Sigmoid colon (tissue), 4 donors: ENCODE measurements around the gene WDR26.

Experiments used
- EP300 ChIP-seq, 4 donors: sonication (generic); formaldehyde crosslinking; IDR thresholded peaks; one replicate each; pipeline ENCODE4 v1.6.1; 2017; ENCODE audit warnings: antibody characterized with exemption in 4 of 4
- POLR2A ChIP-seq, 2 donors: fragments of 450-650 bp; IDR thresholded peaks; one replicate each; pipeline ENCODE4 v1.6.1; 2016; ENCODE audit warnings: antibody characterized with exemption in 2 of 2, mild to moderate bottlenecking in 2 of 2, moderate library complexity in 2 of 2
- POLR2AphosphoS5 ChIP-seq, 4 donors: sonication (generic); formaldehyde crosslinking; IDR thresholded peaks; one replicate each; pipeline ENCODE4 v1.6.1; 2017; ENCODE audit warnings: antibody characterized with exemption in 4 of 4
- TF ChIP-seq, protein P1 (sequence below), 4 experiments: fragments of 450-650 bp in 3 of 4; fragments of 200-600 bp in 1 of 4; IDR thresholded peaks; one replicate each; pipeline ENCODE4 v1.5.1; 2016 to 2019; ENCODE audit warnings: antibody characterized with exemption in 4 of 4, mild to moderate bottlenecking in 3 of 4, moderate library complexity in 2 of 4

DNA sequence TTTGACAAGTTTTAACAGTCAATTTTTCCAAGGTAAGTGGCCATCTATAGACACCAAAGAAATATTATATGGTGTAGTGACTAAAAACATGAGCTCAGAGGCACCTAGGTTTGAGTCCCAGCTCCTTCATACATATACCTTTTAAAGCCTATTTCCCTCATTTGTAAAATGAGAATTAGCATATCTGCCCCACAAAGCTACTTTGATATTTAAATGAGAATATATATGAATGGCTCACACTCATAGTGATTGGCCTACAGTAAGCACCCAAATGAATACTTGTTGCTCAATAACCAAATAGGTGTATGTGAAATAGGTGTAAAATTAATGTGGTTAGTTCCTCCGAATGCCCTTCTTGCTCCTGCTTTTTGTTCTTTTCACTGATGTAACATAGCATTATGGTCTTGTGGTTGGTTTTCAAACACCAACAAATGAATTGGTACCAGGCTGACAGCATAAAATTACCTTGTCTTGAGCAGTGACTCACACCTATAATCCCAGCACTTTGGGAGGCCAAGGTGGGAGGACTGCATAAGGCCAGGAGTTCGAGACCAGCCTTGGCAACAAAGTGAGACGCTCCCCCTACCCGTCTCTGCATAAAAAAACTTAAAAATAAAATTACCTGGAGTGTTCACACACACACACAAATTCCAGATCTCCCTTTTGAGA lies 52.6 kb downstream of the WDR26 start:
- TF ChIP-seq EP300 (IDR thresholded peaks at IDR 0.05) (no peak), POLR2A (IDR thresholded peaks at IDR 0.05) (no peak), POLR2AphosphoS5 (IDR thresholded peaks at IDR 0.05) (no peak)
- TF ChIP-seq, protein P1, sequence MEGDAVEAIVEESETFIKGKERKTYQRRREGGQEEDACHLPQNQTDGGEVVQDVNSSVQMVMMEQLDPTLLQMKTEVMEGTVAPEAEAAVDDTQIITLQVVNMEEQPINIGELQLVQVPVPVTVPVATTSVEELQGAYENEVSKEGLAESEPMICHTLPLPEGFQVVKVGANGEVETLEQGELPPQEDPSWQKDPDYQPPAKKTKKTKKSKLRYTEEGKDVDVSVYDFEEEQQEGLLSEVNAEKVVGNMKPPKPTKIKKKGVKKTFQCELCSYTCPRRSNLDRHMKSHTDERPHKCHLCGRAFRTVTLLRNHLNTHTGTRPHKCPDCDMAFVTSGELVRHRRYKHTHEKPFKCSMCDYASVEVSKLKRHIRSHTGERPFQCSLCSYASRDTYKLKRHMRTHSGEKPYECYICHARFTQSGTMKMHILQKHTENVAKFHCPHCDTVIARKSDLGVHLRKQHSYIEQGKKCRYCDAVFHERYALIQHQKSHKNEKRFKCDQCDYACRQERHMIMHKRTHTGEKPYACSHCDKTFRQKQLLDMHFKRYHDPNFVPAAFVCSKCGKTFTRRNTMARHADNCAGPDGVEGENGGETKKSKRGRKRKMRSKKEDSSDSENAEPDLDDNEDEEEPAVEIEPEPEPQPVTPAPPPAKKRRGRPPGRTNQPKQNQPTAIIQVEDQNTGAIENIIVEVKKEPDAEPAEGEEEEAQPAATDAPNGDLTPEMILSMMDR (IDR thresholded peaks at IDR 0.05): no peak
